Measurements from ENCODE around the gene PLXNC1.
"Not testable (repeated sequence)": the region's sequence is repeated elsewhere in the genome, so short reads cannot be mapped to it uniquely, and the experiment has no call there.

The PLXNC1 gene

GRCh38 chr12:94304012-94304411, 155.6 kb downstream of the PLXNC1 start:
- DNase-seq: peak in 1 of 5 experiments; percentile 38

GRCh38 chr12:94304566-94305061, 156.2 kb downstream of the PLXNC1 start:
- DNase-seq: peak in 1 of 5 experiments; percentile 41

GRCh38 chr12:94305130-94305957, 157.0 kb downstream of the PLXNC1 start:
- peak in 1 of 5 experiments; percentile 98 for DNase-seq

GRCh38 chr12:94308612-94309011, 160.2 kb downstream of the PLXNC1 start:
- DNase-seq: no peak

GRCh38 chr12:94309373-94309772, 161.0 kb downstream of the PLXNC1 start:
- peak in 1 of 5 experiments; percentile 57 for DNase-seq

GRCh38 chr12:94312378-94312777, 164.0 kb downstream of the PLXNC1 start:
- DNase-seq: no peak

GRCh38 chr12:94316600-94316999, 168.2 kb downstream of the PLXNC1 start:
- not testable (repeated sequence) for DNase-seq

GRCh38 chr12:94318181-94318580, 169.8 kb downstream of the PLXNC1 start:
- DNase-seq: no peak

GRCh38 chr12:94320109-94320508, 171.7 kb downstream of the PLXNC1 start:
- DNase-seq: no peak

- no peak for DNase-seq
Observed at GRCh38 chr12:94322346-94322745, 174.0 kb downstream of the PLXNC1 start.

GRCh38 chr12:94326234-94326633, 177.9 kb downstream of the PLXNC1 start:
- no peak for DNase-seq

GRCh38 chr12:94326727-94327126, 178.3 kb downstream of the PLXNC1 start:
- peak in 1 of 5 experiments; percentile 48 for DNase-seq

GRCh38 chr12:94327809-94328208, 179.4 kb downstream of the PLXNC1 start:
- DNase-seq: no peak

GRCh38 chr12:94329366-94329765, 181.0 kb downstream of the PLXNC1 start:
- peak in 1 of 5 experiments; percentile 15 for DNase-seq

- no peak for DNase-seq
Observed at GRCh38 chr12:94333396-94333795, 185.0 kb downstream of the PLXNC1 start.

- DNase-seq: no peak
Observed at GRCh38 chr12:94336211-94336925, 188.0 kb downstream of the PLXNC1 start.

GRCh38 chr12:94338006-94338794, 189.8 kb downstream of the PLXNC1 start:
- DNase-seq: no peak

GRCh38 chr12:94340573-94340972, 192.2 kb downstream of the PLXNC1 start:
- DNase-seq: no peak

- peak in 1 of 5 experiments; percentile 30 for DNase-seq
Observed at GRCh38 chr12:94353130-94353529, 204.8 kb downstream of the PLXNC1 start.

Data from T-helper 2 cell (primary cell).